GM12873 (cell line): ENCODE measurements around the gene WNT3A.

Source experiments
- TF ChIP-seq, protein P1 (sequence below): IDR thresholded peaks from 2 replicates; pipeline ENCODE4 v1.5.1; 2012; ENCODE audit warnings: low read depth, mild to moderate bottlenecking, moderate library complexity, low read length, control low read depth; ENCODE audit not compliant: insufficient read depth; ENCODE audit errors: missing control alignments

Gene WNT3A

DNA sequence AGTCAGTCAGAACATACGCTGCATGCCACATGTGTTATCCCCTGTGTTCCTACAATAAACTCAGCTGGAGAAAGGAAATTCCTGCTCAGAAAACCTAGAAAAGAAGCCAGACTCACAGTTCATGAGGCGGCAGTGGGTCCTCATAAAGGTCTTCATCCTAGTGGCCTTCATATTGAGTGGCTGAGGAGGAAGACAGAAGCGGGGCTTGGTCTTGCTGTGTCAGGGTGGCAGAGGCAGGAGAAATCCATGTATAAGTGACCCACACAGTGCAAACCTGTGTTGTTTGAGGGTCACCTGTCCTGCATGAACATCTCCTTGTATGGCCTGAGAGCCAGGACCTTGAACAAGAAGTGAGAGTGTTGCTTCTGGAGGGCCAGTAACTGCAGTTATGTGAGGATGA lies 4.0 kb upstream of the WNT3A start:
- TF ChIP-seq, protein P1, sequence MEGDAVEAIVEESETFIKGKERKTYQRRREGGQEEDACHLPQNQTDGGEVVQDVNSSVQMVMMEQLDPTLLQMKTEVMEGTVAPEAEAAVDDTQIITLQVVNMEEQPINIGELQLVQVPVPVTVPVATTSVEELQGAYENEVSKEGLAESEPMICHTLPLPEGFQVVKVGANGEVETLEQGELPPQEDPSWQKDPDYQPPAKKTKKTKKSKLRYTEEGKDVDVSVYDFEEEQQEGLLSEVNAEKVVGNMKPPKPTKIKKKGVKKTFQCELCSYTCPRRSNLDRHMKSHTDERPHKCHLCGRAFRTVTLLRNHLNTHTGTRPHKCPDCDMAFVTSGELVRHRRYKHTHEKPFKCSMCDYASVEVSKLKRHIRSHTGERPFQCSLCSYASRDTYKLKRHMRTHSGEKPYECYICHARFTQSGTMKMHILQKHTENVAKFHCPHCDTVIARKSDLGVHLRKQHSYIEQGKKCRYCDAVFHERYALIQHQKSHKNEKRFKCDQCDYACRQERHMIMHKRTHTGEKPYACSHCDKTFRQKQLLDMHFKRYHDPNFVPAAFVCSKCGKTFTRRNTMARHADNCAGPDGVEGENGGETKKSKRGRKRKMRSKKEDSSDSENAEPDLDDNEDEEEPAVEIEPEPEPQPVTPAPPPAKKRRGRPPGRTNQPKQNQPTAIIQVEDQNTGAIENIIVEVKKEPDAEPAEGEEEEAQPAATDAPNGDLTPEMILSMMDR = no peak

DNA sequence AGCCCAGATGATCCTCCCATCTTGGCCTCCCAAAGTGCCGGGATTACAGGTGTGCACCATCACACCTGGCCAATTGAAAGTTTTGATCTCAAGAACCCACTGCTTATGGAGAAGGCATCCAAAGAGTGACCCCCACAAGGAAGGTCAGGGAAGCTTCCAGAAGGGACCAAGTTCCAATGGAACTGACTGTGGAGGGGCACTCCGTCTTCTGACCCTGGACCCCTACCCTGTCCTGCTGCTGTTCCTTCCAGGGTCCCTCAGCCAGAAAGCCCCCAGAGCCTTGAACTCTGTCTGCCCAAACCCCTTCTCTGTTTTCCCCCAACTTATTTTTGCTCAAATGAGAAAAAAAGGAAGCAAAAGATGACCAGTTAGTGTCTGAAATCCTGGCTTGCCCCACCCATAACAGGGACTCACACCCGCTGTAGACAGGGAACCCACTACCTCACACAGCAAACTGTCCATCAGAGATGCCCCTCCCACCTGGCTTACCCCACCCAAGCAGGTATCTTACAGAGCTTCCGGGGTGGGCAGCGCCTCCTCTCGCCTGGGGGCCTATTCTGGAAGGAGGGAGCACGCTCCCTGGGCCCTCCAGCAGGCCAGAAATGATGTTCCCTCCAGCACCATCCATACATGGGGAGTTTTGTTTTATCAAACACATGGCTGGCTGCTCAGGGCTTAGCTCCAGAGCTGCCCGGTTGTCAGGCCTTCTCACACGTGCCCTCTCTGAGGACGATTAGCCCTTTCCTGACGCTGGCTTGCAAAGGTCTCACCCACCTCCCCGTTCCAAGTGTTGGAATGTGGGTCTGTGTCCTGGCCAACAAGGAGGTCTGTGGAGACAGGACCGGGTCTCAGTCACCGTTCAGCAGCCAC lies 3.1 kb upstream of the WNT3A start:
- TF ChIP-seq, protein P1 = no peak

DNA sequence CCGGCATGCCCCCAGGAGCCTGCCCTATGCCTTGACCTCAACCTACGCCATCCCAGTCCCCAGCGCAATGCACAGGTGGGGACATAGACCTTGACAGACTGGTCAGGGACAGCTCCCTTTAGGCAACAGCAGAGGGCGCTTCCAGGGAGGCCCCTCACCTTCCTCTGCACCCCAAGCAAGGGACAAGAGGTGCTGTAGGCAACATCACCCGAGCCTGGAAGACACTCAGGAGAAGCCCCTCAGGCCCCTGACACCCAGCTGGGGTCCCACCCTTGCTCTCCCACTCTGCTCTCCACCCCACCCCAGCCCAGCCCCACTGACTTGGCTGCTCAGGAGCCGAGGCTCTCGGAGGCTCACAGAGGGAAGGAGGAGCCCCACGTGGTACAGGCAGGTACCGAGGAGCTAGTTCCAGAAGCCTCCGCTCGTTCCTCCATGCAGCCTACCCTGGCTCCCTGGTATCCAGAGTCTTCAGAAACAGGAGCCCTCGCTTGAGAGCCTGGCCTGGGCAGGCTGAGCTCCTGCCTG lies 2.4 kb upstream of the WNT3A start:
- TF ChIP-seq, protein P1 = peak; percentile 71

DNA sequence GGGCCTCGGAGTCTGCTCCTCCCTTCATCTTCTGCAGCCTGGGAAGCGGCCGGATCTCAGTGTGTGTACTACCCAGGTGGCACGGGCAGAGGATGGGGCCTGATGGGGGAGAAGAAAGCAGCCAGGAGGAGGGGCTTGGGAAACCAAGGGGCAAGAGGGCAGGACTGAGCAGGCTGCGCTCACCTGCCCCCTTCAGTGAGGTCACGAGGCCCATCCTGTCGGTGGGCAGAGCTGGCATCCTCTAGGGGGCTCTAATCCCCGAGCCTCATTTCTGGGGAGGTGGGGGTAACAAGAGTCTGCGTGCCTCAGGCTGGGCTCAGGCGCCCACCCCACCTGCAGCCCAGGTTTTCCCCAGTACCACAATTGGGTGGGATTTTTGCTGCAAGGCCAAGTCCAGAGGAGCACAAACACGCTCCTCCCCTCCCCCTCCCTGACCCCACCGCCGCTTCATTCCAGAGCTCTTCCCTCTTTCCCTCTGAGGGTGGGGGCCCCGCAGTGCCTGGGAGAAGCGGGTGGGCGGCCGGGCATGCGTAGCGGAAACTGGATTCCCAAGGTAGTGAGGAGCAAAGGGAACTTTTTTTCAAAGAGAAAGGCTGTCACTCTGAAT lies 1.8 kb upstream of the WNT3A start:
- TF ChIP-seq, protein P1 = no peak

DNA sequence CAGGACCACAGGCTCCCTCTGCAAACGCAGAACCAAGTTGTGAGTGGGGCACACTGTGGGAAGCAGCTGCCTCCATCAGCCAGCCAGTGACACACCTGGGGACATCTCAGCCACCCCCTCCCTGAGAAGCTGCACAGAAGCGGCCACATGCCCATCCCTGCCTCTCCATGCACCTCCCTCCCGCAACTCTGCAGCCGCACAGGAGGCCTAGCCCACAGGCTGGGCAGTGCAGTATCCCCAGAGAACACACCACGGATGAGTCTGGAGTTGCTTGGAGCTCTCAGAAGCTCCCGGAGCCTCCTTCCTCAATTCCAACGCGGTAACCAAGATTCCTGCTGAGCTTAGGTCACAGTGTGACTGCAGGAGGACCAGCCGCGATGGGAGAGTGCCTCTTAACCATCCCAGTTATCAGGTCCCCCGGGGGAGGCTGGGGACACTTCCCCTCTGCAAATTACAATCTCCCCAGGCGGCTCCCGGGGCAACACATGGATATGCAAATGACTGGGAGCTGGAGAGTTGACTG lies 1.2 kb upstream of the WNT3A start:
- TF ChIP-seq, protein P1 = no peak

DNA sequence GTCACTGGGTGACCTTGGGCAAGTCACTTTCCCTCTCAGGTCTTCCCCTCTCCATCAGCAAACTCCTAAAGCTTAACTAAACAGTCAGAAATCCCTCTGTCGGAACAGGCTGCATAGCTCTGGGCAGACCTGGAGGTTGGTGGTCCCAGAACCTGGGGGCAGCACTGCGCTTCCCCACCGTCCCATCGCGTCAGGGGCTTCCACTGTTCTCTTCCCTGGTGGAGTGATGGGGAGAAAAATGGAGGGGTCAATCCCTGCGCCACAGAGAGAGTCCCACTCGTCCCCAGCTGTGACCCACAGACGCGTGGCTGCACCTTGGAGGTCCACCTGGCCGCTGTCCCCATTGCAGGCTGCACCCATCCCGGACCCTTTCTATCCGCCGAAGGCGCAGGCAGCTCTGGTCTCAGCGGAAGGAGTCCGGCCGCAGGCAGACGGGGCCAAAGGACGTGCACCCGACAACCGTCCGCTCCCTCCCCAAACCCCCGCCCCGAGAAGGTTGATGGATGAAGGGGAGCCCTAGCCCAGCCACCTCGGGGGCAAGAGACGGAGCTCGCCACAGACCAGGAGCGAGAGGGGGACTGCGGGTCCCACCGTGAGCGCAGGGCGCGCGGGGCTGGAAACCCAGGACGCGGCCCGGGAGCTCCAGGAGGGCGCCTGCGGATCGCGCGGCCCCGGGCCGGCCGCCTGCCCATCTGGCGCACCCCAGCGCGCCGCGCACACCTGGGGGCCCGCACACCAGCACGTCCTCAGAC lies 588 bp upstream of the WNT3A start:
- TF ChIP-seq, protein P1 = no peak
